Hindlimb muscle (tissue), 1 donor: ENCODE data around the gene CHM. TPM values are rescaled to one million over a fixed set of nuclear protein-coding genes. Genes with fewer than 3 reads are reported as not detected.
"Not testable (repeated sequence)": the region's sequence is repeated elsewhere in the genome, so short reads cannot be mapped to it uniquely, and the experiment has no call there.

Source experiments
- DNase-seq: peaks from one replicate; pipeline ENCODE4 v3.0.0-alpha.2; 2013
- polyA plus RNA-seq: library from polyadenylated mRNA; unstranded; fragments of 120-200 nt; gene quantifications from one replicate; pipeline ENCODE4 v1.2.1, GENCODE V29; 2013; ENCODE audit not compliant: insufficient read length

The CHM gene
- polyA plus RNA-seq, 1 donor, result 13.3 TPM

GRCh38 chrX:85996555-85996954 lies 50.8 kb downstream of the CHM start:
- DNase-seq, result no peak

- no peak for DNase-seq
These were observed 51.7 kb downstream of the CHM start for GRCh38 chrX:85995641-85996040.

DNA sequence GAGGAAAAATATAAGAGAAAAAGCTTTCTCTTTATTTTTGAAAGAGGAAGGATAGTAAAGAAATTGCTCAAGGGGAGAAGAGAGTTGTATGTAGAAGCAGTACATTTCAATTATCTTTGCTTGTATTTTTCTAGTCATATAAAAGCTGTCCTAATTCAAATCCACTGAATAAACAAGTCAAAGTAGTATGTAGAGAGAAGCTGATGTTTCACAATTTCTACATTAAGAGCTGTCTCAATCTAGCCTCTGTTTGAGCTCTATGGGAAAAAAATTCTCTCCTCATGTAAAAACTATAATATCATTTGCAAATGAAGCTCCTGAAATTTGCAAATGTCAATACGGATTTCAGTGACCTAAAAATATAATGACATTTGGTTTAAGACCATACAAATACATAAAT lies 52.6 kb downstream of the CHM start:
- no peak for DNase-seq

- DNase-seq, result no peak
These were observed 53.1 kb downstream of the CHM start for GRCh38 chrX:85994228-85994627.

DNA sequence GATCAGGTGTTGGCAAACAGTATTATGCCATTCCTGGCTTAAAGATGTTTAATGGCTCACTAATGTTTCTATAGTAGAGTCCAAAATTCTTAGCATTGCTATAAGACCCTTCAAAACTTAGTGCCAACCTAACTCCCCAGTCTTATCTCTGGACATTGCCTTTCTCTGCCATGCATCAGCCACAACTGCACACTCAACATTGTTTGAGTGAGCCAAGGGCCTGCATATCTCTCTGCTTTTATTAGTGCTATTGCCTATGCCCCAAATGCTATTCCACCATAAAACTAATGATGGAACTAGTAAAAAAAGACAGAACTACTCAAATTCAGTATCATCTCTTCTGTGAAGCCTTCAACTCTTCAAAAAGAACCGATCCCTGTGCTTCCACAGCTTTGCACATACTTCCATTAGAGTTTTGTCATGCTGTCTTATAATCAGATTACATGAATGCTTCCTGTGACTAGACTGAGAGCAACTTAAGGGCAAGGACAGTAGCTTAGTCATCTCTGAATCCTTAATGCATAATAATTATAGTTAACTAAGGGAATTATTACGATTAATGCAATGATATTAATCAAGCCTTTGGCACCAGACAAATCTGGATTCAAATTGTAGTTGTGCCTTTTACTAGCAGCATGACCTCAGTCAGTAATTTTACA lies 53.7 kb downstream of the CHM start:
- no peak for DNase-seq

DNA sequence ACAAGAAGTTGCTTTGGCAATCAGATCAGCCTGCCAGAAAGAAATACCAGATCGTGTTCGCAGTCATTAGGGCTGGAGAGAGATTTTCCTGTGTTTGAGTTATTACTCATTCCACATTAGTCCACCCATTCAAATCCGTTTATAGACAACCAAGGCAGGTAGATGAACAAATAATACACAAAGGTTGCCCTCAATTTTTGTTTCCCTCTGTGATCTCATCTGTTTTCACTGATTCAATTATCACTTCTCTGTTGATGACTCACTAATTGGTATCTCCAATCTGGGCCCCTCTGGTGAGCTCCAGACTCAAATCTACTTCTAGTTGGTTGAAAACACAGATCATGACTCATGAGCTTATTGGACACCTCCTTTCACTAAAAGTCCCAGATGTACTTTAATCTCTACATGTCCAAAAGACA lies 54.5 kb downstream of the CHM start:
- no peak for DNase-seq

DNA sequence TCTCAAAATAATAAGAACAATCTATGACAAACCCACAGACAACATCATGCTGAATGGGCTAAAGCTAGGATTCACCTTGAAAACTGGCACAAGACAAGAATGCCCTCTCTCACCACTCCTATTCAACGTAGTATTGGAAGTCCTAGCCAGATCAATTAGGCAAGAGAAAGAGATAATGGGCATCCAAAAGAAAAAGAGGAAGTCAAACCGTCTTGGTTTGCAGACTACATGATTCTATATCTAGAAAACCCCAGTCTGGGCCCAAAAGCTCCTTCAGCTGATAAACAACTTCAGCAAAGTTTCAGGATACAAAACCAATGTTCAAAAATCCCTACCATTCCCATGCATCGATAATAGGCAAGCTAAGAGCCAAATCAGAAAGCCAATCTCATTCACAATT lies 59.0 kb downstream of the CHM start:
- no peak for DNase-seq

GRCh38 chrX:85980286-85980685 lies 67.1 kb downstream of the CHM start:
- no peak for DNase-seq

DNA sequence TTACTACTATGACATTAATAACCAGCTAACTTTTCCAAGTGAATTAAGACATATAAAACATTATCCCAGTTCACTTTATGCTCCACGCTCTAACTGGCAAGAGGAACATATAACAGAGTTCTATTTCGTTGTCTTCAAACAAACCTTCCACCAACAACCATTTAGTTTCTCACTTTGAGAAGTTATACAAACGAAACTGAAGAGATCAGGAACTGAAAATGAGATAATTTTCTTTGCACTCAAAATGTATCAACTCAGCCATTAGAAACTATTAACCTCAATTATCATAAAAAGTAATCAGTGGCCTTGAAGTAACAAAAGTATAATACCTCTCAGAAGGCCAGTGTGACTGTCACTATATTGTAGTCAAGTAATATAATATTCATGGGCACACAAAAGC lies 70.1 kb downstream of the CHM start:
- DNase-seq, result no peak

- not testable (repeated sequence) for DNase-seq
These were observed 75.0 kb downstream of the CHM start for GRCh38 chrX:85972351-85972750.

DNA sequence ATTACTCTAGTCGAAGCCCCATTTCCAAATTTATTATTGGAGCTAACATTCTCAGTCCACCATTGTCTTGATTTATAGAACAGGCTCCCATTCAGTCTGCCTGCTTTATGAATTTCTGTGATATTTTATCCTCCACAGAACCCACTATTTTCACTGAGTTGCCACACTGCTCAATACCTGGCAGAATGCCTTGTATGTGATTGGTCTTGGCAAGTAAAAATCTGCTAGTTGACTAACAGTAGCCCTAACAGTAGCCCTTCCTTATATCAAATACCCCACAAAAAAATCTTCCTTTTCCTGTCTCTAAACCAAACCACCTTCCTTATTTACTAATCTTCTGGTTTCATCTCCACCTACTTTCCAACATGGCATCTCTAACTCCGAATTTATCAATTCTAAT lies 82.6 kb downstream of the CHM start:
- no peak for DNase-seq

- DNase-seq, result no peak
These were observed 83.6 kb downstream of the CHM start for GRCh38 chrX:85963736-85964135.

GRCh38 chrX:85955510-85955909 lies 91.8 kb downstream of the CHM start:
- no peak for DNase-seq

DNA sequence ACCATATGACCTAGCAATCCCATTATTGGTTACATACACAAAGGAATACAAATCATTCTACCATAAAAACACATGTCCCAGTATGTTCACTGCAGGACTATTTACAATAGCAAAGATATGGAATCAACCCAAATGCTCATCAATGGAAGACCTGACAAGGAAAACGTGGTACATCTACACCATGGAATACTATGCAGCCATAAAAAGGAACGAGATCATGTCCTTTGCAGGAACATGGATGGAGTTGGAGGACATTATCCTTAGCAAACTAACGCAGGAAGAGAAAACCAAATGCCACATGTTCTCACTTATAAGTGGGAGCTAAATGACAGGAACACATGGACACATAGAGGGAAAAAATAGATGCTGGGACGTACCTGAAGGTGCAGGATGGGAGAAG lies 102.6 kb downstream of the CHM start:
- DNase-seq, result not testable (repeated sequence)

GRCh38 chrX:85941275-85941674 lies 106.1 kb downstream of the CHM start:
- no peak for DNase-seq

- DNase-seq, result not testable (repeated sequence)
These were observed 107.4 kb downstream of the CHM start for GRCh38 chrX:85939942-85940341.

DNA sequence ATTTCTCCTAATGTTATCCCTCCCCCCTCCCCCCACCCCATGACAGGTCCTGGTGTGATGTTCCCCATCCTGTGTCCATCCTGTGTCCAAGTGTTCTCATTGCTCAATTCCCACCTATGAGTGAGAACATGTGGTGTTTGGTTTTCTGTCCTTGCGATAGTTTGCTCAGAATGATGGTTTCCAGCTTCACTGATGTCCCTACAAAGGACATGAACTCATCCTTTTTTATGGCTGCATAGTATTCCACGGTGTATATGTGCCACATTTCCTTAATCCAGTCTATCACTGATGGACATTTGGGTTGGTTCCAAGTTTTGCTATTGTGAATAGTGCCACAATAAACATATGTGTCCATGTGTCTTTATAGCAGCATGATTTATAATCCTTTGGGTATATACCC lies 113.0 kb downstream of the CHM start:
- not testable (repeated sequence) for DNase-seq

DNA sequence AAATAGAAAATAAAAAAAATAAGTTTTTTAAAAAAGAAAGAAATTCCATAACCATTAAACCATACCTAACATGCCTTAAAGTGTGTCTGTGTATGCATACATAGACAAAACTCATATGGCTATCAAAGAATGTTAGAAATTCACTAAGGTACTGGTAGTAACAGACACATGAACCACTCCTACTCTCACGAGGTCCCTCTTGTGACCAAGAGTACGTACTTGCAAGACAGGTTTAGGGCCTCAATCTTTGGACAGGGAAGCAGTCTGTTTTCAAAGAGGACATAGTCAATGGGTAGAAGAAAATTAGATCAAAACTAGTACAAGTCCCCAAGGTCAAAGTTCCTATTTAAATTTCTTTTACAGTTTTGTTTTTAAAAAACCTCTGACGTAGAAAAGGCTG lies 117.3 kb downstream of the CHM start:
- no peak for DNase-seq

DNA sequence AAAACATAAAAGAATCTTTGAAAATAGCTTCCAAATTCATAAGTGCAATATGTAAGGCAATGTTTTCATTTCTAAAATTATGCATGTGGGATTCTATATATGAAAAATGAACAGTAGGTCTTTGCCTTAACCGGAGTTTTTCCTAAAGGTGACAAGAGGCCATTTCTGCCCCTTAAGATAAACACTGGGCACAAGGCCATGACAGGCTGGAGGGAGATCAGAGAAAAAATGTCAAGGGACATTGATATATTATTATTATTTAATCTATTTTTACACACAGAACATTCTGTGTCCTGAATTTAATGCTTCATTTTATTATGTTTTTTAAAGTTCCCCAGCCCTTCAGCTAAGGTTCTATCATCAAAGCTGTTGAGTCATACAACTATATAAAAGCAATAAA lies 118.8 kb downstream of the CHM start:
- DNase-seq, result no peak

DNA sequence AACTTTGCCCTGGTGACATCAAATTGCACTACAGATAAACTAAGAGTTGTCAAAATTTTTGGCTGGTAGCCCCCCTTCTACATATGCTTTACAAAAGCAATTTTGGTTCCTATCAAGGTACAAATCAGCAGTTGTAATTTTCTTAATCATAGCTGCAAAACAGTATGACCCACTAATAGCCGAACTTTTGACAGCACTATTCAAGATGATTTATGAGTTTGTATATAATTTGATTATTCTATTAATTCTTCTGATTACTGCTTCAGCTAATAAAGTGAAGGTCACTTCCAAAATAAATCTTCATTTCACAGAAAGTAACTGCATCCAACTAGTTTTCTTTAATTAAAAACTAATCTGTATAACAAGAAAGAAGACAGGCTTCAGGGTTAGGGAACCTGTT lies 119.6 kb downstream of the CHM start:
- no peak for DNase-seq

DNA sequence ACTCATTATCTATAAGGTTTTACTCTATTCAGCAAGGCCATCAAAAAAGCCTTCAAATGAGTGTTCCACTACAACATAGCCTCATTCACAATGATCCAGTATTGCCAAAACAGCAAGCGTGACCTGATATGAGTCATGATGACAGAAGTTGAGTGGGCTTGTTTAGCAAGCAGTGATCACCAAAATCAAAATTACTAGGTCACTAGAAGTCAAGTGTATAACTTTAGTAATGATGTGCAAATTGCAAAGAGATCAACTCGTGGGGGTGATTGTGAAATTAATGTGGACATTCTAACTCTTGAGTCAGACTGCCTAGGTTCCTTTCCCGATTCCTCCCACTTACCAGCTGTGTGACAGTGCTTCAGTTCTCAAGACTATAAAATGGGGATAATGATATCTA lies 124.5 kb downstream of the CHM start:
- no peak for DNase-seq

- not testable (repeated sequence) for DNase-seq
These were observed 130.6 kb downstream of the CHM start for GRCh38 chrX:85916656-85917280.

DNA sequence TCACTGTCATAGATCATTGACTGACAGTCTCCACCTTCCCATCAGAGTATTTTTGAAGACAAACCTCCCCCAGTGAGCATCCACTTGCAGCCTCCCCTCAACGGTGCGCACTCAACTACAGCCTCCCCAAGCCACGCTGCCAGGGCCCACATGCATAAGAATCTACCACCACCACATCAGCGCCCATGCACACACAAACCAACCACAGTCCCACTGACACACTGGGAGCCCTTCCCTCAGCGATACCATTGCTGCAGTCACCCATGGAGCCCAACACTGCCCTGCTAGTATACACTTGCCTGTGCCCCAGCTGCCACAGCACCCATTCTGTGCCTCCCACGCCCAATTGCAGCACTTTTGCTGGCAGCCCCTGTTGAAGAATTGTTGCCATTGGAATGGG lies 132.9 kb downstream of the CHM start:
- DNase-seq, result no peak

GRCh38 chrX:85907316-85907715 lies 140.0 kb downstream of the CHM start:
- DNase-seq, result no peak

- no peak for DNase-seq
These were observed 141.0 kb downstream of the CHM start for GRCh38 chrX:85906399-85906798.
